22Rv1 (cell line): ENCODE measurements around the gene KCNH1.

Source experiments
- CTCF ChIP-seq: fragments of 450-650 bp; IDR thresholded peaks from 2 replicates; pipeline ENCODE4 v1.5.1; 2017; ENCODE audit warnings: mild to moderate bottlenecking
- ZFX ChIP-seq: fragments of 450-650 bp; IDR thresholded peaks from 2 replicates; pipeline ENCODE4 v1.6.1; 2017; ENCODE audit warnings: antibody characterized with exemption, borderline replicate concordance

- no peak for TF ChIP-seq CTCF
- TF ChIP-seq ZFX: no peak
Measured at GRCh38 chr1:210739627-210740026, 394.3 kb downstream of the KCNH1 start.
